Suppressor macrophage treated with lipopolysaccharide for 1 hour (primary cell): ENCODE results near the gene STYX.

Experiments
- DNase-seq, 3 donors: peaks; one replicate each; pipeline ENCODE4 v3.0.0-alpha.2; 2020 to 2022

The STYX gene

DNA sequence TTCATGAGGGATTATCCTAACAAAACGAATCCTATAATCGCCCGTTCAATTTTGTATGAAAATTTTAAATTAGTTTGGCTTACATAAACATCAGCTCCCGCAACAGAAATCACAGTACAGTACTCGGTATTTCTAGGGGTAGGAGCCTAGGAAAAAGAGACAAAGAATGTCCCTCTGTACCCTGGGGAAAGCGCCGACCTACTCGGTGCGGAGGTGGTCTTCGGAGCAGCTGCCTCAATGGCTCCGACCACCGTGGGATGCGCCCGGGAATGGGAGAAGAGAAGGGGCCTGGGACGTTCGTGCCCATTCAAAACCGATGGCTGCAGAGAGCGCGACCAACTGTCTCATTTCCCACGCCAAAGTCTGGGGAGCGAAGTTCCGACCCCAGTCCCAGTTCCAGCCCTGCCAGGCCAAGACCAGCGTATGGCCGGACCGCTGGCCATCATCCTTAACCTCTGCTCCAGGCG lies 60.8 kb downstream of the STYX start:
- DNase-seq, result peak in 1 of 3 donors; percentile 59

DNA sequence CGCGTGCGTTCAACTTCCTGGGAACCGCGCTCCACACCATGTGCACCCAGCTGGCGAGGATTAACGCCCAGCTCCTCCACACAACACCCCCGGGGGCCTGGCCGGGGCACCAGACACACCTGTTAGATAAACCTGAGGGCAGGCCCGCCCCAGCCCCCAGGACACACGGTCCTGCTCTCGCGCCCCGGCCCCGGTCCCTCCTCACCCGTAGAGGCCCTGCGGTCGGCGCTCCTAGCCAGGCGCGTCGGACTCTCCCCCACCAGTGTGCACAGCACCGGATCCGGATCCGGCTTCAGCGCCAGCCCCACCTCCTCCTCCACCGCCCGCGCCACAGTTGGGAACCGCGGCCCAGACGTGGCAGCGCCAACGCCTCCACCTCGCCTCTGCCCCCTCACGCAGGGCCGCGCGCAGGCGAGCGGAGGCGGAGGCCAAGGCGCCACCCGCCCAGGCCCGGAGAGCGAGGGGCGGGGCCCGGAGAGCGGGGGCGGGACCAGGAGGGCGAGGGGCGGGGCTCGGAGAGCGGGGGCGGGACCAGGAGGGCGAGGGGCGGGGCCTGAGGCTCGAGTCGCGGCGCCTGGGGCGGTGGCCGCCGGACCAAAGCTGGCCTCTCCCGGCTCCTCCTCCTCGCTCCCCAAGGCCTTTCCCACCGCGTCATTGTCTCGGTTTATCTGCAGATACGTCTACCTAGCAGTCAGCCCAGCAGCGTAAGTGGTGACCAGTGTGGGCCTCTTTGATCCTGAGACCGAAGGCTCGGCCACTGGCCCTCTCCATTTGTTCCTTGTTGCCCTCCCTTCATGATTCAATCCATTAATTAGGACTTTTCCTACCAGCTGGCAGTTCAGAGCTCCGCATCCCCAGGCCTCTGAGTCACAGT lies 61.5 kb downstream of the STYX start, which contains the start of gene GNPNAT1:
GNPNAT1 (minus strand) TSS at position 385 of the 874 bp plus-strand sequence. CDS start 6,957 bp downstream, outside the sequence.
- DNase-seq, result peak; percentile 88 to 96 (median 92)

DNA sequence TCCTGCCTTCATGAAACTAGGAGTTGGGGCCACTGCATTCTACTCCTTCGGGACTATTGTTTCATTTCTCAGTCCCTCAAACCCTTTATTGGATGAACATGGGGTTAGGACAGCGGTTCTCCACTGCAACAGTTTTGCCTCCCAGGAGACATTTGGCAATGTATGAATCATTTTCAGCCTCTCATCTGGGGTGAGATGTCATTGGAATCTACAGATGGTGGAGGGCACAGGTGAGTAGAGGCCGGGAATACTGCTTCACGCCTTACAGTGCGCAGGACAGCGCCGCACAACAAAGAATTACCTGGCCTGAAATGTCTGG lies 62.1 kb downstream of the STYX start:
- DNase-seq, result no peak

DNA sequence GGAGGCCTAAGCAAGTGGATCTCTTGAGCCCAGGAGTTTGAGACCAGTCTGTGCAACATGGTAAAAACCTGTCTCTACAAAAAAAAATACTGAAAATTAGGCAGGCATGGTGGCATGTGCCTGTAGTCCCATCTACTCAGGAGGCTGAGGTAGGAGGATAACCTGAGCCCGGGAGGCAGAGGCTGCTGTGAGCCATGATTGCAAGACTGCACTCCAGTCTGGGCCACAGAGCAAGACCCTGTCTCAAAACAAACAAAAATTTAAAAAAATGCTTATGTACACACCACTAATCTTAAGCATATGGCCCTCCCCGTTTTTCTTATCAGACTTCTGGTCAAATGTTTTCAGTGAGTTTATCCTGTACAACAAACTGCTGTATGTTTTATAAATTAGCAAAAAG lies 63.1 kb downstream of the STYX start:
- DNase-seq, result no peak

DNA sequence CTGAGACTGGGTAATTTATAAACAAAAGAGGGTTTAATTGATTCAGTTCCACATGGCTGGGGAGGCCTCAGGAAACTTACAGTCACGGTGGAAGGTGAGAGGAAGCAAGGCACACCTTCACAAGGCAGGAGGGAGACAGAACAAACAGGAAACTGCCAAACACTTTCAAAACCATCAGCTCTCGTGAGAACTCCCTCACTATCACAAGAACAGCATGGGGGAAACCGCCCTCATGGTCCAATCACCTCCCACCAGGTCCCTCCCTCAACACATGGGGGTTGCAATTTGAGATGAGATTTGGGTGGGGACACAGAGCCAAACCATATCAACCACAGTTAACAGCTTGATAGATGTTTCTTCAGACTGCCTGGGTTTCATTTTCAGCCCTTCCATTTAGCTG lies 67.7 kb downstream of the STYX start:
- no peak for DNase-seq

DNA sequence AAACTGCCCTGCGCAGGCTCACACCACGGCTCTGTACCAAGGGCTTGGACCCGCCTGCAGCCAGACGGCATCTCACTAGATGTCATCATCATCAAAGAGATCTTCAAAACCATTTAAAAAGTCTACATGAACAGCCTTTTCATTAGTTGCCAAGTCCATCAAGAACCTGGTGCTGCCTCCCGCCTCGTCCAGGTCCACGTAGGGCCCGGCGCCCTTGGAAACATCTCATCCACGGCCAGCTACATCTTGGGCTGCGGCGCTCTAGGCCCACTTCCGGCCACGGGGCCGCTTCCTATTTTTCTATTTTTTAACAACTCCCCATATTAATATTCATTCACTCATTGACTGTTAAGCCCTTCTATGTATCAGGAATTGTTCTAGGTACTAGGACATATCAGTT lies 68.9 kb downstream of the STYX start:
- DNase-seq, result no peak

DNA sequence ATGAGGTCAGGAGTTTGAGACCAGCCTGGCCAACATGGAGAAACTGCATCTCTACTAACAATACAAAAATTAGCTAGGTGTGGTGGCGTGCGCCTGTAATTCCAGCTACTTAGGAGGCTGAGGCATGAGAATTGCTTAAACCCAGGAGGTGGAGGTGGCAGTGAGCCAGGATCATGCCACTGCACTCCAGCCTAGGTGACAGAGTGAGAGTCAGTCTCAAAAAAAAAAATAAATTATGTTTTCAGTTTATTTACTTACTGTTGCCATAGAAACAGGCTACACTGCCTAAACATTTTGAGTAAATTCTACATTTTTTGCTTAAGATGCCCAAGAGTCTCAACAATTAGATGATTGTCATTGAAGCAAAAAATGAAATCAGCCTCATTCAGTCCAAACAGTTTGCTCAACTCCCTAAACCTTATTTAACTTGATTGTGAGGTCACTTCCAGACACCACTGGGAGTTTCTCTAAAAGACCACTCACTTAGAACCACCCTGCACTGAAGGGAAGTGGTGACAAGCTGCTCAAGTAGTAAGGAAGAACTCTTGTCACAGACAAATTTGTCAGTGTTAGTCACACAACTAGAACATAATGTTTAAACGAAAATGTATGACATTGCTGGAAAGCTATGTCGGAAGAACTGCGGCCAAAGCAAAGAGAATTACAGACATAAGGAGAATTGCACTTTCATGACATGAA lies 71.2 kb downstream of the STYX start:
- DNase-seq, result peak; percentile 46 to 78 (median 67)

DNA sequence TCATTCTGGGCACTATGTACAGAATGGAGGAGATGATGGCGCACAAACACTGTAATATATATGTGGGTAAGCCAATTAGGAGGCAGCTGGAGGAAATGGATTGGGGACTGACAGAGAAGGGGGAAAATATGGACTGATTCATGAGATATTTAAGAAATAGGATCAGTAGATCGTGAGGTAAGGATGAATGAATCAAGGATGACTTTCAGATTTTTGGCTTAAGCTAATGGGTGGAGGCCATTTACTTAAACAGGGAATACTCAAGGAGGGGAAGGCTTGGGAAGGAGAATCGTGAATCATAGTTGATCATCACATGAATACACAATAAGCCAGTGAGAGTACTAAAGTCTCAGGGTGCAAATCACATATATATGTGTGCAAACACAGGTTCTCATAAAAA lies 72.6 kb downstream of the STYX start:
- peak in 1 of 3 donors; percentile 19 for DNase-seq

DNA sequence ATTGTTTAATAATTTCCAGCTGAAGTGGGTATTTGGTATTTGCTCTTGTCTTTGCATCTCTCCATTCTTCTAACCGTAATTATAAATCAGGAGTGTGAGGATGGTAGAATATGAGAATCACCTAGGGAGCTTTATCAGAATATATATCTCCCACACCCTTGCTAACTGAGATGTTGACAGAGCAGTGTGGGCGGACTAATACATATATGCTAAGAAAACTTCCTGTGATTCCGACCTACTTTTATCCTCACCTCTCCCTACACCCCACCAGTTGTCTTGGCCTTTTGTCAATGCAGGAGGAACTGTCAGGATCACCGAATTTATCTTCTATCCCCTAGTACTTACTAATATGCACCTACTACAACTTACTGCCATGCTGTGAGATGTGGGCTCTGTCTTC lies 76.1 kb downstream of the STYX start:
- no peak for DNase-seq

DNA sequence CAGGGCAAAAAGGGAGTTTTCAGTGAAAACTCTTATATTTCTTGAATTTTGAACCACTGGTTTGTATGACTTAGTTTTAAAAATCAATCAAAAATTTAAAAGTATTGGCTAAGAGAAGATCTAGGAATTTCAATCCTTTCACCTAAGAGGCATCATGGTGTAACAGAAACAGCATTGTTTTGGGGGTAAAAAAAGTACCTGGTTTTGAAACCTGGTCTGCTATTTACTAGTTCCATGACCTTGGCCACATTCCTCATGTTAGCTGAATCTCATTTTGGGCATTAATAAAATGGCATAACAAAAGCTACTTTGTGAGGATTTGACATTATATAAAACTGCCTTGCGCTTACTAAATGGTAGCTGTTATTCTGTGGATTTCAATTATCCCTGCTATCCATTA lies 78.1 kb downstream of the STYX start:
- no peak for DNase-seq

DNA sequence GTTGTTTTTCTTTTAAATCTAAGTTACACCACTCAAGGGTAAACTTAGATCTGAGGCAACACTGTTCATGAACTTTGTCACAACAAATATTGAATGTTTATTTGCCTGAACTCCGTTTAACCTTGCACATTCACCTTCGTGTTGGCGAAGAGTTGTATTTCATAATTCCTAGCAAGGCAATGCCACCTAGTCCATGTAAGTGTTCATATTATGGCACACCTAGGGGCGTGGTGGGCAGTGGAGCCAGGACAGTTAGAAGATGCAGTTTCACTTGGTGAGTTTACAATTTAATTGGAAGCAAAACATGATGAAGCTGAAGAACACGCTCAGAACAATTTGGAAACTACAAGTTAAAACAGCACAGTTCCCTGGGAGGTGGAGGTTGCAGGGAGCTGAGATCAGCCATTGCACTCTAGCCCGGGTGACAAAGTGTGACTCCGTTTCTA lies 91.9 kb downstream of the STYX start:
- DNase-seq, result no peak

DNA sequence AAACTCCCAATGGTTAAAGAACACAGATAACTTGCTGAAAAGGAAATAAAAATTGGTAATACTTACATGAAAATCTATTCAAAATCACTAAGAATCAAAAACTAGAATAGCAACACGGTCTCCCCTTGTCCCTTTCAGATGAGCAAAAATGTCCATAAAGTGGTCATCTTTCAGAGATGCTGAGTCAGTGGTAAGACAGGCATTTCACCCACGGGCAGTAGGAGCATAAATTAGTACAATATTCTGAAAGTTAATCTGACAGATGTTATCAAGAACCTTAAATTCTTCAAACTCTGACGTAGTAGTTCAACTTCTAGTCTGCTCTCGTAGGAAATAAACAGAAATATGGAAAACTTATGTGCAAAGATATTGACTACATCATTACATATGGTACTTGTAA lies 94.5 kb downstream of the STYX start:
- DNase-seq, result no peak
